Measurements from ENCODE around the gene SARS1.

The SARS1 gene

GRCh38 chr1:109183058-109183738, 30.5 kb upstream of the SARS1 start:
- no peak overlapping the region for H3K9ac ChIP-seq (ENCODE audit: low read depth in 1 of 2, low read length in 2 of 2)
- H3K36me3 ChIP-seq (ENCODE audit: control insufficient read depth in 2 of 2, insufficient read depth in 2 of 2, low read length in 2 of 2): peaks cover 4 to 7% of the 10 kb centered on the region in 2 donors
- no peak overlapping the region for H3K4me3 ChIP-seq (ENCODE audit: low read length in 2 of 2)
- H3K4me1 ChIP-seq (ENCODE audit: control insufficient read depth in 2 of 2, insufficient read depth in 2 of 2, low read length in 2 of 2): peaks cover 7 to 18% of the 10 kb centered on the region in 2 donors
- H3K9me3 ChIP-seq (ENCODE audit: control insufficient read depth in 2 of 2, low read length in 2 of 2): no peaks in the 10 kb centered on the region
- H3K27me3 ChIP-seq (ENCODE audit: control insufficient read depth in 2 of 2, insufficient read depth in 2 of 2, low read length in 2 of 2): no peaks in the 10 kb centered on the region
- H3K27ac ChIP-seq (ENCODE audit: low read depth in 2 of 2, low read length in 2 of 2): no peak overlapping the region

- H3K9me3 ChIP-seq (ENCODE audit: control insufficient read depth in 2 of 2, low read length in 2 of 2): no peaks in the 10 kb centered on the region
- H3K4me3 ChIP-seq (ENCODE audit: low read length in 2 of 2): no peak overlapping the region
- peaks cover 12 to 18% of the 10 kb centered on the region in 2 donors for H3K36me3 ChIP-seq (ENCODE audit: control insufficient read depth in 2 of 2, insufficient read depth in 2 of 2, low read length in 2 of 2)
- no peak overlapping the region for H3K27ac ChIP-seq (ENCODE audit: low read depth in 2 of 2, low read length in 2 of 2)
- peaks cover 7 to 18% of the 10 kb centered on the region in 2 donors for H3K4me1 ChIP-seq (ENCODE audit: control insufficient read depth in 2 of 2, insufficient read depth in 2 of 2, low read length in 2 of 2)
- no peak overlapping the region for H3K9ac ChIP-seq (ENCODE audit: low read depth in 1 of 2, low read length in 2 of 2)
- no peaks in the 10 kb centered on the region for H3K27me3 ChIP-seq (ENCODE audit: control insufficient read depth in 2 of 2, insufficient read depth in 2 of 2, low read length in 2 of 2)
Measured at GRCh38 chr1:109184687-109185086, 29.0 kb upstream of the SARS1 start.

GRCh38 chr1:109185357-109185756, 28.4 kb upstream of the SARS1 start:
- H3K9ac ChIP-seq (ENCODE audit: low read depth in 1 of 2, low read length in 2 of 2): no peak overlapping the region
- no peak overlapping the region for H3K27ac ChIP-seq (ENCODE audit: low read depth in 2 of 2, low read length in 2 of 2)

GRCh38 chr1:109185990-109186732, 27.6 kb upstream of the SARS1 start:
- no peak overlapping the region for H3K9ac ChIP-seq (ENCODE audit: low read depth in 1 of 2, low read length in 2 of 2)
- no peaks in the 10 kb centered on the region for H3K9me3 ChIP-seq (ENCODE audit: control insufficient read depth in 2 of 2, low read length in 2 of 2)
- peaks cover 15 to 20% of the 10 kb centered on the region in 2 donors for H3K36me3 ChIP-seq (ENCODE audit: control insufficient read depth in 2 of 2, insufficient read depth in 2 of 2, low read length in 2 of 2)
- H3K27ac ChIP-seq (ENCODE audit: low read depth in 2 of 2, low read length in 2 of 2): peak overlapping the region in 1 of 2 donors; percentile 7
- no peak overlapping the region for H3K4me3 ChIP-seq (ENCODE audit: low read length in 2 of 2)
- peaks cover 3 to 11% of the 10 kb centered on the region in 2 donors for H3K4me1 ChIP-seq (ENCODE audit: control insufficient read depth in 2 of 2, insufficient read depth in 2 of 2, low read length in 2 of 2)
- H3K27me3 ChIP-seq (ENCODE audit: control insufficient read depth in 2 of 2, insufficient read depth in 2 of 2, low read length in 2 of 2): no peaks in the 10 kb centered on the region

More at GRCh38 chr1:109185357-109185756, 28.4 kb upstream of the SARS1 start:
- Histone ChIP-seq H3K9me3 (ENCODE audit: control insufficient read depth in 2 of 2, low read length in 2 of 2) (no peaks in the 10 kb centered on the region), H3K4me1 (ENCODE audit: control insufficient read depth in 2 of 2, insufficient read depth in 2 of 2, low read length in 2 of 2) (peaks cover 3 to 18% of the 10 kb centered on the region in 2 donors), H3K36me3 (ENCODE audit: control insufficient read depth in 2 of 2, insufficient read depth in 2 of 2, low read length in 2 of 2) (peaks cover 12 to 18% of the 10 kb centered on the region in 2 donors), H3K27me3 (ENCODE audit: control insufficient read depth in 2 of 2, insufficient read depth in 2 of 2, low read length in 2 of 2) (no peaks in the 10 kb centered on the region), H3K4me3 (ENCODE audit: low read length in 2 of 2) (no peak overlapping the region)

- Histone ChIP-seq H3K36me3 (ENCODE audit: control insufficient read depth in 2 of 2, insufficient read depth in 2 of 2, low read length in 2 of 2) (peaks cover 17 to 26% of the 10 kb centered on the region in 2 donors), H3K27me3 (ENCODE audit: control insufficient read depth in 2 of 2, insufficient read depth in 2 of 2, low read length in 2 of 2) (no peaks in the 10 kb centered on the region), H3K27ac (ENCODE audit: low read depth in 2 of 2, low read length in 2 of 2) (peak overlapping the region in 1 of 2 donors; percentile 7), H3K9ac (ENCODE audit: low read depth in 1 of 2, low read length in 2 of 2) (no peak overlapping the region), H3K4me3 (ENCODE audit: low read length in 2 of 2) (no peak overlapping the region), H3K9me3 (ENCODE audit: control insufficient read depth in 2 of 2, low read length in 2 of 2) (no peaks in the 10 kb centered on the region), H3K4me1 (ENCODE audit: control insufficient read depth in 2 of 2, insufficient read depth in 2 of 2, low read length in 2 of 2) (peaks cover 0 to 6% of the 10 kb centered on the region in 2 donors)
Measured at GRCh38 chr1:109186733-109187086, 27.0 kb upstream of the SARS1 start.

- H3K9me3 ChIP-seq (ENCODE audit: control insufficient read depth in 2 of 2, low read length in 2 of 2): no peaks in the 10 kb centered on the region
- H3K36me3 ChIP-seq (ENCODE audit: control insufficient read depth in 2 of 2, insufficient read depth in 2 of 2, low read length in 2 of 2): peaks cover 17 to 27% of the 10 kb centered on the region in 2 donors
- no peak overlapping the region for H3K4me3 ChIP-seq (ENCODE audit: low read length in 2 of 2)
- no peaks in the 10 kb centered on the region for H3K27me3 ChIP-seq (ENCODE audit: control insufficient read depth in 2 of 2, insufficient read depth in 2 of 2, low read length in 2 of 2)
- peak overlapping the region in 1 of 2 donors; percentile 35 for H3K27ac ChIP-seq (ENCODE audit: low read depth in 2 of 2, low read length in 2 of 2)
- H3K9ac ChIP-seq (ENCODE audit: low read depth in 1 of 2, low read length in 2 of 2): no peak overlapping the region
- H3K4me1 ChIP-seq (ENCODE audit: control insufficient read depth in 2 of 2, insufficient read depth in 2 of 2, low read length in 2 of 2): peaks cover 0 to 2% of the 10 kb centered on the region in 2 donors
Measured at GRCh38 chr1:109187127-109187526, 26.6 kb upstream of the SARS1 start.

GRCh38 chr1:109188200-109188599, 25.5 kb upstream of the SARS1 start:
- no peak overlapping the region for H3K9ac ChIP-seq (ENCODE audit: low read depth in 1 of 2, low read length in 2 of 2)
- peaks cover 22 to 31% of the 10 kb centered on the region in 2 donors for H3K36me3 ChIP-seq (ENCODE audit: control insufficient read depth in 2 of 2, insufficient read depth in 2 of 2, low read length in 2 of 2)
- no peaks in the 10 kb centered on the region for H3K9me3 ChIP-seq (ENCODE audit: control insufficient read depth in 2 of 2, low read length in 2 of 2)
- no peak overlapping the region for H3K4me3 ChIP-seq (ENCODE audit: low read length in 2 of 2)
- no peak overlapping the region for H3K27ac ChIP-seq (ENCODE audit: low read depth in 2 of 2, low read length in 2 of 2)
- no peaks in the 10 kb centered on the region for H3K27me3 ChIP-seq (ENCODE audit: control insufficient read depth in 2 of 2, insufficient read depth in 2 of 2, low read length in 2 of 2)
- H3K4me1 ChIP-seq (ENCODE audit: control insufficient read depth in 2 of 2, insufficient read depth in 2 of 2, low read length in 2 of 2): no peaks in the 10 kb centered on the region

- Histone ChIP-seq H3K4me1 (ENCODE audit: control insufficient read depth in 2 of 2, insufficient read depth in 2 of 2, low read length in 2 of 2) (no peaks in the 10 kb centered on the region), H3K27me3 (ENCODE audit: control insufficient read depth in 2 of 2, insufficient read depth in 2 of 2, low read length in 2 of 2) (no peaks in the 10 kb centered on the region), H3K36me3 (ENCODE audit: control insufficient read depth in 2 of 2, insufficient read depth in 2 of 2, low read length in 2 of 2) (peaks cover 22 to 31% of the 10 kb centered on the region in 2 donors), H3K4me3 (ENCODE audit: low read length in 2 of 2) (no peak overlapping the region), H3K9ac (ENCODE audit: low read depth in 1 of 2, low read length in 2 of 2) (no peak overlapping the region), H3K27ac (ENCODE audit: low read depth in 2 of 2, low read length in 2 of 2) (no peak overlapping the region), H3K9me3 (ENCODE audit: control insufficient read depth in 2 of 2, low read length in 2 of 2) (no peaks in the 10 kb centered on the region)
Measured at GRCh38 chr1:109188781-109189180, 24.9 kb upstream of the SARS1 start.

GRCh38 chr1:109190189-109190588, 23.5 kb upstream of the SARS1 start:
- no peaks in the 10 kb centered on the region for H3K4me1 ChIP-seq (ENCODE audit: control insufficient read depth in 2 of 2, insufficient read depth in 2 of 2, low read length in 2 of 2)
- H3K27ac ChIP-seq (ENCODE audit: low read depth in 2 of 2, low read length in 2 of 2): no peak overlapping the region
- no peaks in the 10 kb centered on the region for H3K9me3 ChIP-seq (ENCODE audit: control insufficient read depth in 2 of 2, low read length in 2 of 2)
- no peak overlapping the region for H3K4me3 ChIP-seq (ENCODE audit: low read length in 2 of 2)
- peaks cover 22 to 27% of the 10 kb centered on the region in 2 donors for H3K36me3 ChIP-seq (ENCODE audit: control insufficient read depth in 2 of 2, insufficient read depth in 2 of 2, low read length in 2 of 2)
- H3K9ac ChIP-seq (ENCODE audit: low read depth in 1 of 2, low read length in 2 of 2): no peak overlapping the region
- H3K27me3 ChIP-seq (ENCODE audit: control insufficient read depth in 2 of 2, insufficient read depth in 2 of 2, low read length in 2 of 2): no peaks in the 10 kb centered on the region

- Histone ChIP-seq H3K4me3 (ENCODE audit: low read length in 2 of 2) (no peak overlapping the region), H3K27ac (ENCODE audit: low read depth in 2 of 2, low read length in 2 of 2) (no peak overlapping the region), H3K9me3 (ENCODE audit: control insufficient read depth in 2 of 2, low read length in 2 of 2) (no peaks in the 10 kb centered on the region), H3K9ac (ENCODE audit: low read depth in 1 of 2, low read length in 2 of 2) (no peak overlapping the region), H3K36me3 (ENCODE audit: control insufficient read depth in 2 of 2, insufficient read depth in 2 of 2, low read length in 2 of 2) (peaks cover 22 to 27% of the 10 kb centered on the region in 2 donors), H3K27me3 (ENCODE audit: control insufficient read depth in 2 of 2, insufficient read depth in 2 of 2, low read length in 2 of 2) (no peaks in the 10 kb centered on the region), H3K4me1 (ENCODE audit: control insufficient read depth in 2 of 2, insufficient read depth in 2 of 2, low read length in 2 of 2) (no peaks in the 10 kb centered on the region)
Measured at GRCh38 chr1:109191377-109191776, 22.3 kb upstream of the SARS1 start.

All from mucosa of rectum (tissue), 2 donors.